Measurements from ENCODE around the gene IL19. TPM values are rescaled to one million over a fixed set of nuclear protein-coding genes. Genes with fewer than 3 reads are reported as not detected.

Gene IL19
- total RNA-seq, 1 experiment from 2014 or later, result not detected

GRCh38 chr1:206784471-206784903 is 13.9 kb downstream of the IL19 start (continued):
- TF ChIP-seq PREB (CRISPR knock-in tag; IDR thresholded peaks at IDR 0.05; ENCODE audit: borderline replicate concordance), result no peak
- TF ChIP-seq ZMAT4 (CRISPR knock-in tag; IDR thresholded peaks at IDR 0.05), result no peak

GRCh38 chr1:206785182-206785765 is 14.7 kb downstream of the IL19 start:
- DNase-seq (ENCODE audit: low spot score) (no peak), ATAC-seq (peak; percentile 36; the same call in 1 of the 2 replicates)
- no peak for TF ChIP-seq ZNF281 (CRISPR knock-in tag; IDR thresholded peaks at IDR 0.05)
- no peak for TF ChIP-seq JUN (CRISPR knock-in tag; IDR thresholded peaks at IDR 0.05)
- TF ChIP-seq FOXK1 (CRISPR knock-in tag; IDR thresholded peaks at IDR 0.05), result no peak
- no peak for TF ChIP-seq IRF1 (CRISPR knock-in tag; IDR thresholded peaks at IDR 0.05)
- TF ChIP-seq ZBTB21 (CRISPR knock-in tag; IDR thresholded peaks at IDR 0.05; ENCODE audit: borderline replicate concordance), result no peak
- no peak for TF ChIP-seq NFE2L1 (CRISPR knock-in tag; IDR thresholded peaks at IDR 0.05)
- TF ChIP-seq MYBL2 (CRISPR knock-in tag; IDR thresholded peaks at IDR 0.05), result no peak
- TF ChIP-seq ZNF423 (CRISPR knock-in tag; IDR thresholded peaks at IDR 0.05), result no peak
- no peak for TF ChIP-seq E2F5 (CRISPR knock-in tag; IDR thresholded peaks at IDR 0.05)
- no peak for TF ChIP-seq ESRRA (CRISPR knock-in tag; IDR thresholded peaks at IDR 0.05; ENCODE audit: borderline replicate concordance)
- TF ChIP-seq GRHL2 (CRISPR knock-in tag; IDR thresholded peaks at IDR 0.05; ENCODE audit: insufficient replicate concordance, severe bottlenecking), result no peak
- TF ChIP-seq ZNF512 (CRISPR knock-in tag; IDR thresholded peaks at IDR 0.05; ENCODE audit: borderline replicate concordance), result no peak
- no peak for TF ChIP-seq PREB (CRISPR knock-in tag; IDR thresholded peaks at IDR 0.05; ENCODE audit: borderline replicate concordance)
- ChIA-PET CTCF (interaction anchor here (0.8 to 1.5 kb wide), 2 partner anchors 24 kb away, joined by 3 read pairs; no protein-coding TSS in a partner anchor), POLR2A (no interaction called here)
- H3K4me3 Mint-ChIP-seq, result no peak overlapping the region
- H3K27ac Mint-ChIP-seq, result no peak overlapping the region
- H3K36me3 Mint-ChIP-seq, result no peaks in the 10 kb centered on the region
- no peaks in the 10 kb centered on the region for H3K9me3 Mint-ChIP-seq
- peaks cover 3% of the 10 kb centered on the region for H3K27me3 Mint-ChIP-seq (ENCODE audit: low read depth)
- H3K4me1 Mint-ChIP-seq, result no peaks in the 10 kb centered on the region; the same call in 1 of the 2 replicates

Data from WTC11 (cell line).